ENCODE results near the gene BCL3. TPM values are rescaled to one million over a fixed set of nuclear protein-coding genes. Genes with fewer than 3 reads are reported as not detected.

BCL3 gene
- total and polyA plus RNA-seq, 2 donors = 2.9 to 62.9 TPM

DNA sequence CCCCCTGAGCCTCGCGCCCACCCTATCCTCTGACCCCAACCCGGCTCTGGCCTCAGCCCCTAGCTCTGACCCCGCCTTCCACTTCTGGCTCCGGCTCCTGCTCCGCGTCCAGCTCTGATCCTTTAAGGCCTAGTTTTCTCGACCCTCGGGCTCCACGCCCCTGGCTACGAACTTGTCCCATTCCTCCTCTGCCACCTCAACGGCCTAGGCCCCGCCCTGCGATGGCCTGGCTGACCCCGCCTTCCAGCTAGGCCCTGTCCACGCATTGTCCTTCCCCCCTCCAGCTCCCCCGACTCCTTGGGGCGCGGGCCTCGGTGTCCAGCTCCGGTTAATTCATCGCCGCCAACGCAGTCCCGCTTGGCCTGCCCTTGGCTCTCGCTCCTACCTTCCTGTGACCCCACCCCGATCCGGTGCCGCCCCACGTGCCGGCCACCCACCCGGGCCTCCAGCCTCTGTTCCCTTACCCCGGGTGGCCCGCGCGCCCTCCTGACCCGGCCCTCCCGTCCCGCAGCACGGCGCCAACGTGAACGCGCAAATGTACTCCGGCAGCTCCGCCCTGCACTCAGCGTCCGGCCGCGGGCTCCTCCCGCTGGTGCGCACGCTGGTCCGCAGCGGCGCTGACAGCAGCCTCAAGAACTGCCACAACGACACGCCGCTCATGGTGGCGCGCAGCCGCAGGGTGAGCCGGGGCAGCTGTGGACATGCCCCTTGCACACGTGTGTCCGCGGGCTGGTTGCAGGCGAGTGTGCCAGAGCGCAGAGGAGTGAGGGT lies 9.4 kb downstream of the BCL3 start:
- H3K9me3 ChIP-seq (ENCODE audit: control insufficient read depth in 2 of 2, insufficient read depth in 1 of 2, low read length in 1 of 2) = no peaks in the 10 kb centered on the region
- H3K4me3 ChIP-seq (ENCODE audit: low read length in 2 of 2) = no peak overlapping the region
- WGBS = 96% methylated on average over 68 of the region's 68 CpGs
- peak overlapping the region in 1 of 2 donors; percentile 25 for H3K27ac ChIP-seq (ENCODE audit: low read depth in 1 of 2, low read length in 1 of 2)
- DNase-seq (ENCODE audit: low read depth in 6 of 9, low spot score in 9 of 9) = no peak
- H3K4me1 ChIP-seq (ENCODE audit: control insufficient read depth in 2 of 2, insufficient read depth in 2 of 2, low read length in 2 of 2) = peaks cover 14 to 36% of the 10 kb centered on the region in 2 donors
- H3K36me3 ChIP-seq (ENCODE audit: control insufficient read depth in 2 of 2, insufficient read depth in 2 of 2, low read length in 1 of 2) = peaks cover 3 to 7% of the 10 kb centered on the region in 2 donors
- H3K27me3 ChIP-seq (ENCODE audit: control insufficient read depth in 2 of 2, insufficient read depth in 1 of 2, low read length in 1 of 2) = peaks cover 0 to 9% of the 10 kb centered on the region in 2 donors

DNA sequence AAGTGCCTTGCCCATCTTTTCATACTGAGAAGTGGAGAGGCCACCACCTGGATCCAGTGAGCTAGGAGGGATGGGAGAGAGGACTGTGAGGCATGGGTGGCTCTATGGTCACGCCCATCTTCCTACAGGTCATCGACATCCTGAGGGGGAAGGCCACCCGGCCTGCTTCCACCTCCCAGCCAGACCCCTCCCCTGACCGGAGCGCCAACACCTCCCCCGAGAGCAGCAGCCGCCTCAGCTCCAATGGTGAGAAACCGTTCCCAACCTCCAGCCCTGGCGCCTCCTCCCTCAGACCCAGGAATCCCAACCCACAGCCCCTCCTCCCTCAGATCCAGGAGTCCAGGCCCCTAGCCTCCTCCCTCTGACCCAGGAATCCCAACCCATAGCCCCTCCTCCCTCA lies 10.1 kb downstream of the BCL3 start:
- Histone ChIP-seq H3K27ac (ENCODE audit: low read depth in 1 of 2, low read length in 1 of 2) (peak overlapping the region in 1 of 2 donors; percentile 20), H3K9me3 (ENCODE audit: control insufficient read depth in 2 of 2, insufficient read depth in 1 of 2, low read length in 1 of 2) (no peaks in the 10 kb centered on the region), H3K4me3 (ENCODE audit: low read length in 2 of 2) (no peak overlapping the region), H3K36me3 (ENCODE audit: control insufficient read depth in 2 of 2, insufficient read depth in 2 of 2, low read length in 1 of 2) (peaks cover 3 to 7% of the 10 kb centered on the region in 2 donors), H3K4me1 (ENCODE audit: control insufficient read depth in 2 of 2, insufficient read depth in 2 of 2, low read length in 2 of 2) (peaks cover 11 to 30% of the 10 kb centered on the region in 2 donors), H3K27me3 (ENCODE audit: control insufficient read depth in 2 of 2, insufficient read depth in 1 of 2, low read length in 1 of 2) (peaks cover 0 to 9% of the 10 kb centered on the region in 2 donors)
- WGBS = 97% methylated on average over 9 of the region's 9 CpGs
- no peak for DNase-seq (ENCODE audit: low read depth in 6 of 9, low spot score in 9 of 9)

- Histone ChIP-seq H3K4me1 (ENCODE audit: control insufficient read depth in 2 of 2, insufficient read depth in 2 of 2, low read length in 2 of 2) (peaks cover 6 to 24% of the 10 kb centered on the region in 2 donors), H3K36me3 (ENCODE audit: control insufficient read depth in 2 of 2, insufficient read depth in 2 of 2, low read length in 1 of 2) (peaks cover 3 to 7% of the 10 kb centered on the region in 2 donors), H3K9me3 (ENCODE audit: control insufficient read depth in 2 of 2, insufficient read depth in 1 of 2, low read length in 1 of 2) (no peaks in the 10 kb centered on the region), H3K4me3 (ENCODE audit: low read length in 2 of 2) (no peak overlapping the region), H3K27me3 (ENCODE audit: control insufficient read depth in 2 of 2, insufficient read depth in 1 of 2, low read length in 1 of 2) (peaks cover 0 to 9% of the 10 kb centered on the region in 2 donors), H3K27ac (ENCODE audit: low read depth in 1 of 2, low read length in 1 of 2) (no peak overlapping the region)
- 95% methylated on average over 10 of the region's 10 CpGs for WGBS
- no peak for DNase-seq (ENCODE audit: low read depth in 6 of 9, low spot score in 9 of 9)
Observed at GRCh38 chr19:44759083-44759804, 10.7 kb downstream of the BCL3 start.

DNA sequence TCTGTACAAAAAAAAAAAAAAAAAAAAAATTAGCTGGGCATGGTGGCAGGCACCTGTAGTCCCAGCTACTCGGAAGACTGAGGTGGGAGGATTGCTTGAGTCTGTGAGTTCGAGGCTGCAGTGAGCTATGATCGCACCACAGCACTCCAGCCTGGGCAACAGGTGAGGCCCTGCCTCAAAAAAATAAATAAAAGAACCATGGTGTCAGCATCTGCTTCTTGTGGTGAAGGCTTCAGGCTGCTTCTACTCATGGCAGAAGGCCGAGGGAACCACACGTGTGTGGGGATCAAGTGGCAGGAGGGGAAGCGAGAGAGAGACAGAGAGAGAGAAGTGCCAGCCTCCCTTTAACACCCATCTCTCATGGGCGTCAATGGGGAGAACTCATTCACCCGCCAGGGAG lies 13.5 kb downstream of the BCL3 start:
- H3K4me1 ChIP-seq (ENCODE audit: control insufficient read depth in 2 of 2, insufficient read depth in 2 of 2, low read length in 2 of 2) = peaks cover 0 to 3% of the 10 kb centered on the region in 2 donors
- 56% methylated on average over 8 of the region's 8 CpGs for WGBS
- H3K36me3 ChIP-seq (ENCODE audit: control insufficient read depth in 2 of 2, insufficient read depth in 2 of 2, low read length in 1 of 2) = peaks cover 3 to 7% of the 10 kb centered on the region in 2 donors

GRCh38 chr19:44765033-44765948 lies 16.8 kb downstream of the BCL3 start:
- H3K4me3 ChIP-seq (ENCODE audit: low read length in 2 of 2) = no peak overlapping the region
- DNase-seq (ENCODE audit: low read depth in 6 of 9, low spot score in 9 of 9) = no peak
- WGBS = 94% methylated on average over 22 of the region's 22 CpGs
- peaks cover 0 to 9% of the 10 kb centered on the region in 2 donors for H3K4me1 ChIP-seq (ENCODE audit: control insufficient read depth in 2 of 2, insufficient read depth in 2 of 2, low read length in 2 of 2)
- no peak overlapping the region for H3K27ac ChIP-seq (ENCODE audit: low read depth in 1 of 2, low read length in 1 of 2)
- peaks cover 0 to 2% of the 10 kb centered on the region in 2 donors for H3K9me3 ChIP-seq (ENCODE audit: control insufficient read depth in 2 of 2, insufficient read depth in 1 of 2, low read length in 1 of 2)
- H3K27me3 ChIP-seq (ENCODE audit: control insufficient read depth in 2 of 2, insufficient read depth in 1 of 2, low read length in 1 of 2) = no peaks in the 10 kb centered on the region
- peaks cover 0 to 3% of the 10 kb centered on the region in 2 donors for H3K36me3 ChIP-seq (ENCODE audit: control insufficient read depth in 2 of 2, insufficient read depth in 2 of 2, low read length in 1 of 2)

More for the DNA sequence above, 13.5 kb downstream of the BCL3 start:
- Histone ChIP-seq H3K27ac (ENCODE audit: low read depth in 1 of 2, low read length in 1 of 2) (no peak overlapping the region), H3K9me3 (ENCODE audit: control insufficient read depth in 2 of 2, insufficient read depth in 1 of 2, low read length in 1 of 2) (no peaks in the 10 kb centered on the region), H3K27me3 (ENCODE audit: control insufficient read depth in 2 of 2, insufficient read depth in 1 of 2, low read length in 1 of 2) (no peaks in the 10 kb centered on the region), H3K4me3 (ENCODE audit: low read length in 2 of 2) (no peak overlapping the region)
- no peak for DNase-seq (ENCODE audit: low read depth in 6 of 9, low spot score in 9 of 9)

- no peak for DNase-seq (ENCODE audit: low read depth in 6 of 9, low spot score in 9 of 9)
- Histone ChIP-seq H3K36me3 (ENCODE audit: control insufficient read depth in 2 of 2, insufficient read depth in 2 of 2, low read length in 1 of 2) (no peaks in the 10 kb centered on the region), H3K4me1 (ENCODE audit: control insufficient read depth in 2 of 2, insufficient read depth in 2 of 2, low read length in 2 of 2) (peaks cover 0 to 13% of the 10 kb centered on the region in 2 donors), H3K9me3 (ENCODE audit: control insufficient read depth in 2 of 2, insufficient read depth in 1 of 2, low read length in 1 of 2) (peaks cover 0 to 2% of the 10 kb centered on the region in 2 donors), H3K27me3 (ENCODE audit: control insufficient read depth in 2 of 2, insufficient read depth in 1 of 2, low read length in 1 of 2) (no peaks in the 10 kb centered on the region), H3K4me3 (ENCODE audit: low read length in 2 of 2) (no peak overlapping the region), H3K27ac (ENCODE audit: low read depth in 1 of 2, low read length in 1 of 2) (no peak overlapping the region)
- WGBS = 97% methylated on average over 3 of the region's 3 CpGs
Observed at GRCh38 chr19:44765949-44766335, 17.4 kb downstream of the BCL3 start.

DNA sequence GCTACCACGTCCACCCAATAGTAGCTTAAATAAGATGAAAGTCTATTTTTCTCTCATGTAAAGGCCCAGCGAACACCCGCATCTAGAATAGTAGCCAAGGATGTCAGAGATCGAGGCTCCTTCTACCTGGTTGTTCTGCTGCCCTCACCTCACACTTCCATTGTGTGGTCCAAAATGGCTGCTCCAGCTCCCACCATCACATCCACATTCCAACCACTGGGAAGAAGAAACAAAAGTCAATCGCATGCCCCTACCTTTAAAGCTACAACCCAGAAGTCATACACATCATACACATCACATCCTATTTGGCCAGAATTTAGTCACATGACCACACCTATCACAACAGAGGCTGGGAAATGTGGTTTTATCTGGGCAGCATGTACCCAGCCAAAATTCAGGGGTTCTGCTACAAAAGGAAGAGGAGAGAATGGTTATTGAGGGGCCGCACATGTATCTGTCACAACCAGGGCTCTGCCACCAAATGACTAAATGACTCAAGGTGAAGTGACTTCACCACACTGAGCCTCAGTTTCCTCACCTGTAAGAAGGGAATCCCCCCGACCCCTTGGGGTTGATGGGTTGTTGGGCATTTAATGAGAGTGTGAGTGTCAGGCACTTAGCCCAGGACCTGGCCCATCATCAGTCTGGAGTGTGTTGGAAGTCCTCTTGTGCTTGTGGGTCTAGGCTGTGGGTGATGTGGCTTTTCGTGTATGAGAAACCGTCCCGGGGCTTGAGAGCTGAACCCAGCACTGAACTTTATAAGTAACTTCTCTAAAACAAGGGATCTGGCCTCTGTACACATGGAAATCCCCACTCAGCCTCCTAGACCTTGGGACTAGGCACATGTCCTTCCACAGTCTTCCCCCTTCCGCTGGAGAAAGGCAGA lies 19.0 kb downstream of the BCL3 start:
- no peak for DNase-seq (ENCODE audit: low read depth in 6 of 9, low spot score in 9 of 9)
- H3K4me3 ChIP-seq (ENCODE audit: low read length in 2 of 2) = no peak overlapping the region
- 73% methylated on average over 11 of the region's 11 CpGs for WGBS
- H3K9me3 ChIP-seq (ENCODE audit: control insufficient read depth in 2 of 2, insufficient read depth in 1 of 2, low read length in 1 of 2) = peaks cover 0 to 2% of the 10 kb centered on the region in 2 donors
- H3K36me3 ChIP-seq (ENCODE audit: control insufficient read depth in 2 of 2, insufficient read depth in 2 of 2, low read length in 1 of 2) = no peaks in the 10 kb centered on the region
- H3K4me1 ChIP-seq (ENCODE audit: control insufficient read depth in 2 of 2, insufficient read depth in 2 of 2, low read length in 2 of 2) = peaks cover 0 to 13% of the 10 kb centered on the region in 2 donors
- no peaks in the 10 kb centered on the region for H3K27me3 ChIP-seq (ENCODE audit: control insufficient read depth in 2 of 2, insufficient read depth in 1 of 2, low read length in 1 of 2)
- peak overlapping the region in 1 of 2 donors; percentile 33 for H3K27ac ChIP-seq (ENCODE audit: low read depth in 1 of 2, low read length in 1 of 2)

Measured in thymus (tissue), 11 donors.